Measurements from ENCODE around the gene HTRA2.

HTRA2 gene

DNA sequence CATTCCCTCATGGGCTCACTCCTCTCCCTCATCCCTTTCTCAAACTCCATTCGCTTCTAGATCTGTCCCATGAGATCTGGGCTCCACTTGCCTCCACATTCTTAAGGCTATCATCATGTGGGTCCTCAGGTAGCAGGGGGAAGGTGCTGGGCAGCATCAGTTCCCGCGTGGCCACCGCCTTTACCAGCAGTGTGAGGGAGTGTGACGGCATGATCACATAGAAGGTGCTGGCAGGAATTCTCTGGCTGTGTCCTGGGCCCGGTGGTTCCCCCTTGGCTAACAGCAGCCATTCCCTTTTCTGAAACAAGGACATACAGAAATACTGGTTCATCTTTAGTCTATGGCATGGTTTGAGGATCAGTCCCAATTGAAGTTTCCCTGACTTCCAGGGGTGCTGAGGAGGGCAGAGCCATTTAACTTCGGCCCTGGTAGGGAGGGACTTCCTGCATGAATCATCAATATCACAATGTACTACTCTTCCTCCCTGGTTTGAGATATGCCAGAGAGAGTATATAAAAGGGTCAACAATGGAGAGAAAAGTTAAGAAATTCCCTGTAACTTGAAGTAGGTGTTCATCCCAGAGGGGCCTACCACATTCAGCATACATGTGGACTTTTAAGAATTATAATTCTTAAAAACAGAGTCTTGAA, 32.5 kb downstream of the HTRA2 start:
- no peak overlapping the region for H3K4me3 ChIP-seq (ENCODE audit: low read depth, low read length)
- in situ Hi-C loops (cut with HindIII; ENCODE audit: low sequenced_read_pairs): no loop called here

DNA sequence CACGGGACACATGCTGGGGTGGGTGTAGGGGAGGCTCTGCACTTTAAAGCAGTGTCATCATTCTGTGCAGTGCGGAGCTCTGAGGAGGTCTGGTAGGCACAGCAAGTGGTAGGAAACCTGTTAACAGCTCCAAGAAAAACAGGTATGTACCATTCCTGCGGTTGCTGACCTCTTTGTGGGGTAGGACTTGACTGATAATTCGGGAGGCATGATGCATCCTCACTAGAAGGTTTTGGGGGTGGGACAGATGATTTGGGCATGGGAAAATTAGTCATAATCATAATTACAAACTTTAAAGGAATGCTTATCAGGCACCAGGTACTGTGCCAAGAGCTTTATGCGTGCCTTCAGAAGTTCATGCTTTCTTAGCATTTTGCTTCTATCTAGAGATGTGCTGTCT, 34.5 kb downstream of the HTRA2 start:
- in situ Hi-C loops (cut with HindIII; ENCODE audit: low sequenced_read_pairs): no loop called here
- TF ChIP-seq, protein P1, sequence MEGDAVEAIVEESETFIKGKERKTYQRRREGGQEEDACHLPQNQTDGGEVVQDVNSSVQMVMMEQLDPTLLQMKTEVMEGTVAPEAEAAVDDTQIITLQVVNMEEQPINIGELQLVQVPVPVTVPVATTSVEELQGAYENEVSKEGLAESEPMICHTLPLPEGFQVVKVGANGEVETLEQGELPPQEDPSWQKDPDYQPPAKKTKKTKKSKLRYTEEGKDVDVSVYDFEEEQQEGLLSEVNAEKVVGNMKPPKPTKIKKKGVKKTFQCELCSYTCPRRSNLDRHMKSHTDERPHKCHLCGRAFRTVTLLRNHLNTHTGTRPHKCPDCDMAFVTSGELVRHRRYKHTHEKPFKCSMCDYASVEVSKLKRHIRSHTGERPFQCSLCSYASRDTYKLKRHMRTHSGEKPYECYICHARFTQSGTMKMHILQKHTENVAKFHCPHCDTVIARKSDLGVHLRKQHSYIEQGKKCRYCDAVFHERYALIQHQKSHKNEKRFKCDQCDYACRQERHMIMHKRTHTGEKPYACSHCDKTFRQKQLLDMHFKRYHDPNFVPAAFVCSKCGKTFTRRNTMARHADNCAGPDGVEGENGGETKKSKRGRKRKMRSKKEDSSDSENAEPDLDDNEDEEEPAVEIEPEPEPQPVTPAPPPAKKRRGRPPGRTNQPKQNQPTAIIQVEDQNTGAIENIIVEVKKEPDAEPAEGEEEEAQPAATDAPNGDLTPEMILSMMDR (IDR thresholded peaks at IDR 0.05; ENCODE audit: low read depth, low read length): no peak
- DNase-seq (ENCODE audit: low read depth, low spot score): peak; percentile 75
- no peak overlapping the region for H3K4me3 ChIP-seq (ENCODE audit: low read depth, low read length)

More for the DNA sequence above, 32.5 kb downstream of the HTRA2 start:
- TF ChIP-seq, protein P1 (IDR thresholded peaks at IDR 0.05; ENCODE audit: low read depth, low read length): no peak
- no peak for DNase-seq (ENCODE audit: low read depth, low spot score)

GRCh38 chr2:74566076-74566753, 36.5 kb downstream of the HTRA2 start:
- TF ChIP-seq, protein P1 (IDR thresholded peaks at IDR 0.05; ENCODE audit: low read depth, low read length): no peak
- in situ Hi-C loops (cut with HindIII; ENCODE audit: low sequenced_read_pairs): no loop called here
- no peak for DNase-seq (ENCODE audit: low read depth, low spot score)
- no peak overlapping the region for H3K4me3 ChIP-seq (ENCODE audit: low read depth, low read length)

GRCh38 chr2:74566754-74567085, 37.0 kb downstream of the HTRA2 start:
- in situ Hi-C loops (cut with HindIII; ENCODE audit: low sequenced_read_pairs): no loop called here
- DNase-seq (ENCODE audit: low read depth, low spot score): peak; percentile 95
- no peak overlapping the region for H3K4me3 ChIP-seq (ENCODE audit: low read depth, low read length)
- TF ChIP-seq, protein P1 (IDR thresholded peaks at IDR 0.05; ENCODE audit: low read depth, low read length): no peak

GRCh38 chr2:74567881-74568280, 38.1 kb downstream of the HTRA2 start:
- in situ Hi-C loops (cut with HindIII; ENCODE audit: low sequenced_read_pairs): no loop called here
- DNase-seq (ENCODE audit: low read depth, low spot score): peak; percentile 65
- TF ChIP-seq, protein P1 (IDR thresholded peaks at IDR 0.05; ENCODE audit: low read depth, low read length): no peak
- no peak overlapping the region for H3K4me3 ChIP-seq (ENCODE audit: low read depth, low read length)

GRCh38 chr2:74569686-74570085, 40.0 kb downstream of the HTRA2 start:
- TF ChIP-seq, protein P1 (IDR thresholded peaks at IDR 0.05; ENCODE audit: low read depth, low read length): no peak
- in situ Hi-C loops (cut with HindIII; ENCODE audit: low sequenced_read_pairs): no loop called here
- no peak for DNase-seq (ENCODE audit: low read depth, low spot score)
- H3K4me3 ChIP-seq (ENCODE audit: low read depth, low read length): no peak overlapping the region

Data from astrocyte of the spinal cord (primary cell).